GM23248 (cell line): ENCODE results near the gene SEMA4G. TPM values are rescaled to one million over a fixed set of nuclear protein-coding genes. Genes with fewer than 3 reads are reported as not detected.

Source experiments
- DNase-seq: peaks from one replicate; pipeline ENCODE4 v3.0.0-alpha.2; 2015
- H2AFZ ChIP-seq: fragments of 200-600 bp; sonication (generic); 2 replicates; pipeline ENCODE4 v1.6.1; 2016; ENCODE audit warnings: antibody characterized with exemption
- H3F3A ChIP-seq: fragments of 200-600 bp; sonication (generic); 2 replicates; pipeline ENCODE4 v1.6.1; 2016; ENCODE audit warnings: mild to moderate bottlenecking, antibody characterized with exemption, mixed run types; ENCODE audit not compliant: insufficient read depth
- H3K27ac ChIP-seq: fragments of 200-600 bp; sonication (generic); 2 replicates; pipeline ENCODE4 v1.5.1; 2016; ENCODE audit warnings: mild to moderate bottlenecking
- H3K27me3 ChIP-seq: fragments of 200-600 bp; sonication (generic); replicated peaks from 2 replicates; pipeline ENCODE4 v1.6.1; 2016; ENCODE audit warnings: mild to moderate bottlenecking; ENCODE audit not compliant: insufficient read depth
- H3K36me3 ChIP-seq: fragments of 200-600 bp; sonication (generic); 2 replicates; pipeline ENCODE4 v1.6.1; 2016; ENCODE audit warnings: low read depth, mild to moderate bottlenecking
- H3K4me1 ChIP-seq: fragments of 200-600 bp; sonication (generic); 2 replicates; pipeline ENCODE4 v1.6.1; 2016; ENCODE audit warnings: mild to moderate bottlenecking; ENCODE audit not compliant: insufficient read depth
- H3K4me2 ChIP-seq: fragments of 200-600 bp; sonication (generic); one replicate; pipeline ENCODE4 v1.6.1; 2016; ENCODE audit warnings: mild to moderate bottlenecking; ENCODE audit not compliant: unreplicated experiment
- H3K4me3 ChIP-seq: fragments of 200-600 bp; sonication (generic); 2 replicates; pipeline ENCODE4 v1.5.1; 2016; ENCODE audit warnings: mild to moderate bottlenecking
- H3K79me2 ChIP-seq: fragments of 200-600 bp; sonication (generic); 2 replicates; pipeline ENCODE4 v1.6.1; 2016; ENCODE audit warnings: mild to moderate bottlenecking; ENCODE audit not compliant: insufficient read depth
- H3K9ac ChIP-seq: fragments of 200-600 bp; sonication (generic); 2 replicates; pipeline ENCODE4 v1.6.1; 2016; ENCODE audit warnings: mild to moderate bottlenecking
- H3K9me2 ChIP-seq: fragments of 200-600 bp; sonication (generic); 2 replicates; pipeline ENCODE4 v1.6.1; 2016; ENCODE audit warnings: mixed run types, mild to moderate bottlenecking, moderate library complexity; ENCODE audit not compliant: insufficient read depth
- H3K9me3 ChIP-seq: fragments of 200-600 bp; sonication (generic); one replicate; pipeline ENCODE4 v1.6.1; 2017; ENCODE audit warnings: low read depth
- H4K20me1 ChIP-seq: fragments of 200-600 bp; sonication (generic); 2 replicates; pipeline ENCODE4 v1.6.0; 2016; ENCODE audit not compliant: insufficient read depth
- EZH2 ChIP-seq: fragments of 200-600 bp; sonication (generic); IDR thresholded peaks from 2 replicates; pipeline ENCODE4 v1.6.1; 2018; ENCODE audit warnings: antibody characterized with exemption, mild to moderate bottlenecking; ENCODE audit not compliant: insufficient read depth, poor library complexity, severe bottlenecking
- EZH2phosphoT487 ChIP-seq: fragments of 200-600 bp; sonication (generic); IDR thresholded peaks from 2 replicates; pipeline ENCODE4 v1.6.1; 2018; ENCODE audit warnings: antibody characterized with exemption, moderate library complexity, mild to moderate bottlenecking, low read depth; ENCODE audit not compliant: insufficient read depth
- WGBS, 2 experiments: methylation state at CpG; one replicate each; pipeline ENCODE4 v1.1.6; 2015 to 2017; ENCODE audit warnings: low lambda C conversion rate in 2 of 2, low coverage in 1 of 2; ENCODE audit errors: missing lambda C conversion rate in 2 of 2; 5-methylcytosine and 5-hydroxymethylcytosine counted together
- in situ Hi-C: fragments of 300-500 bp; cut with MboI; formaldehyde crosslinking; loops from 2 replicates; pipeline ENCODE4 v1.15.0; 2020
- polyA plus RNA-seq: library from polyadenylated mRNA; unstranded; fragments of >200 nt; fragmentation: Nextera tagmentation; extraction: Ambion mirVana; gene quantifications from 2 replicates; pipeline ENCODE4 v1.2.1, GENCODE V29; 2016
- total RNA-seq: library from RNA; depleted of rRNA; stranded (reverse); fragments of >200 nt; shearing (Covaris generic); gene quantifications from 2 replicates; pipeline ENCODE4 v1.2.3, GENCODE V29; 2014

SEMA4G gene
- total and polyA plus RNA-seq, 2 experiments from 2014 or later: 0.11 to 1.1 TPM

GRCh38 chr10:100998183-100998990 is 29.1 kb downstream of the SEMA4G start:
- H3K79me2 ChIP-seq: peaks cover 37% of the 10 kb centered on the region

DNA sequence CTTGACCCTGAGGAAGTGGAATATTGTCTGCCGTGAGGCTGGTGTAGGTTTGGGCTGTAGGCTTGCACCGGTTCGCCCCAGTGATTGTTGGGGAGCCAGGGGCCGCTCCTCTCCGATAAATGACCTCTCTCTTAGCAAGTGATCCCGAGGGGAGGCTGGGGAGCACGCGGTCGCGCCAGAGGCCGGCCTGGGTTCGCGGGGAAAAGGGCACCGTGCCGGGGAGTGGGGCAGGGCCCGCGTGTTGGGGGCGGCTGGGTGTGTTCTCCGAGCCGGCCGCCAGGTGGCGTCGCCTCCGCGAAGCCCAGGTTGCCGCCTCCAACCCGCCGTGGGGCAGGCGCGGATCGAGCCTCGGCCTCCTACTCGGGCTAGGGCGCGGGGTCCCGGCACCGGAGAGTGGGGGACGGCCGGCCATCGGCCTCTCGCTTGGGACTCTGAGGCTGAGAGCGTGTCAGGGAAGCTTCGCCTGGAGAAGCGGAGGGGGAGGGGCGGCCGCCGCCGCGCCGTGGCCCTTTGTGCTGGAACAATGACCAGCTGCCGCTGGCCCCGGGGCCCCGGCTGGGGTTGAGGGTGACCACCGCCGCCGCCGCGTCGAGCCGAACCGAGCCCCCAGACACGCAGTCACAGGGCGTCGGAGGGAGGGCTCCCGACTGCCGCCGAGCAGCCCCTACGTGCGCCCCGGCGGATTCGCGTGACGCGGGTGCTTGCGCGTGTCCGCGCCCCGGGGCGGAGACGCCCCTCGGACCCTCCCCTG is 29.9 kb downstream of the SEMA4G start:
- Histone ChIP-seq H3K9me2 (no peaks in the 10 kb centered on the region), H3K4me1 (peaks cover 22% of the 10 kb centered on the region), H3K27ac (peak overlapping the region; percentile 91), H3K27me3 (no peaks in the 10 kb centered on the region), H3K36me3 (peaks cover 5% of the 10 kb centered on the region), H3F3A (peaks cover 23% of the 10 kb centered on the region), H3K9ac (peak overlapping the region; percentile 100), H4K20me1 (no peaks in the 10 kb centered on the region), H3K4me2 (peak overlapping the region; percentile 86), H3K9me3 (no peaks in the 10 kb centered on the region), H3K79me2 (peaks cover 44% of the 10 kb centered on the region), H3K4me3 (peak overlapping the region; percentile 98), H2AFZ (peak overlapping the region; percentile 81)
- in situ Hi-C loops: no loop called here
- peak; percentile 89 for DNase-seq
- TF ChIP-seq EZH2phosphoT487 (no peak), EZH2 (no peak)
- 1 to 2% methylated on average over 39 to 61 of the region's 83 CpGs for WGBS, 2 experiments

More at GRCh38 chr10:100998183-100998990, 29.1 kb downstream of the SEMA4G start:
- Histone ChIP-seq H3K9me3 (no peaks in the 10 kb centered on the region), H3K36me3 (peaks cover 3% of the 10 kb centered on the region), H3F3A (peaks cover 29% of the 10 kb centered on the region), H3K4me2 (peak overlapping the region; percentile 86), H2AFZ (peak overlapping the region; percentile 81), H3K27me3 (no peaks in the 10 kb centered on the region), H3K9me2 (no peaks in the 10 kb centered on the region), H3K9ac (peak overlapping the region; percentile 100), H3K4me3 (peak overlapping the region; percentile 98), H3K4me1 (peaks cover 22% of the 10 kb centered on the region), H4K20me1 (no peaks in the 10 kb centered on the region), H3K27ac (peak overlapping the region; percentile 91)
- TF ChIP-seq EZH2phosphoT487: no peak
- no peak for TF ChIP-seq EZH2
- in situ Hi-C loops: no loop called here
- 3 to 6% methylated on average over 25 of the region's 25 CpGs for WGBS, 2 experiments
- DNase-seq: peak; percentile 83

- Histone ChIP-seq H4K20me1 (no peaks in the 10 kb centered on the region), H2AFZ (peak within 1 kb of the TSS; percentile 81), H3K9me2 (no peaks in the 10 kb centered on the region), H3F3A (peaks cover 23% of the 10 kb centered on the region), H3K9me3 (no peaks in the 10 kb centered on the region), H3K4me1 (peaks cover 22% of the 10 kb centered on the region), H3K27me3 (no peaks in the 10 kb centered on the region), H3K9ac (peak within 1 kb of the TSS; percentile 100), H3K4me3 (peak within 1 kb of the TSS; percentile 98), H3K27ac (peak within 1 kb of the TSS; percentile 91), H3K4me2 (peak within 1 kb of the TSS; percentile 86), H3K79me2 (peaks cover 50% of the 10 kb centered on the region), H3K36me3 (peaks cover 10% of the 10 kb centered on the region)
- DNase-seq: no peak
- WGBS, 2 experiments: 2 to 3% methylated on average over 7 to 41 of the region's 44 CpGs
- in situ Hi-C loops: no loop called here
- TF ChIP-seq EZH2 (no peak), EZH2phosphoT487 (no peak)
Observed at GRCh38 chr10:100999742-101000126, 30.4 kb downstream of the SEMA4G start, which contains the start of gene LZTS2. Gene LZTS2, plus strand, starts transcription at chr10:100999808. Its CDS starts 2,731 bp downstream, at chr10:101002539.

DNA sequence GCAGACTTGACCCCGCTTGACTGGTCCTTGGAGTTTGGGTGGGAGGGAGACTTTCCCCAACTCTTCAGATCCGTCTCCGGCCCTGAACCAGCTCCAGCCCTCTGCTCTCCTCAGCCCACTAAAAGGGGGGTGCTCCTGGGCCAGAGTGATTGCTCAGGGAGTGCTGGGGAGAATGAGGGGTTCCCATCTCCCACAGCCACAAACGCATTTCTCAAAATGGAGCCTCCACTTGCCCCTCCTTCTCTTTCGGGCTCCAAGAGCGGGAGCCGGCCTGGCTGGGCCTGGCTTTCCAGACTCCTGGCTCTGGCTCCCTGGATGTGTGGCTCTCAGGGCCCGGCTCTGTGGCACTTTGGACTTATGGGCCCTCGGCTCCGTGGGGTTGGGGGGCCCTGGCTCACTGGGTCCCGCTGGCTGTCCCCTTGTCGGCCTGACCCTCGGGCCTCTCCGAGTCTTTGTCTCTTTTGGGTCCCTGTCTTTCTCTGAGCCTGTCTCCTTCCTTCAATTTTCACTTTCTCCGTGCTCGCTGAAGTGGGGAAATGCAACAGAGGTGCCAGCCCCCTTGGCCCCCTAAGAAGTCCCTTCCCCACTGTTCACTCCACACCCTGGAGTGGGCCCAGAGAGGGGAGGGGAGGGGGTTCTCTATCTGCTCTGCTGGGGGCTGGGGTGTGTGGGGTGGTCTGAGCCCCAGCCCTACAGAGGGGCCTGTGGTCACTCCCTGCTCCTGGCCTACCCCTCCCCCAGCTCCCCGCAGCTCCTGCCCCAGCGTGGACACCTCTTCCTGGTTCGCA is 31.0 kb downstream of the SEMA4G start:
- in situ Hi-C loops: no loop called here
- Histone ChIP-seq H2AFZ (peak overlapping the region; percentile 61), H3K9me2 (no peaks in the 10 kb centered on the region), H3K36me3 (peaks cover 10% of the 10 kb centered on the region), H3K27me3 (no peaks in the 10 kb centered on the region), H3K27ac (peak overlapping the region; percentile 91), H3K4me2 (peak overlapping the region; percentile 71), H3K9ac (peak overlapping the region; percentile 100), H3K79me2 (peaks cover 56% of the 10 kb centered on the region), H3F3A (peaks cover 23% of the 10 kb centered on the region), H3K4me3 (peak overlapping the region; percentile 98), H4K20me1 (no peaks in the 10 kb centered on the region), H3K9me3 (no peaks in the 10 kb centered on the region), H3K4me1 (peaks cover 22% of the 10 kb centered on the region)
- WGBS, 2 experiments: 3% methylated on average over 19 of the region's 19 CpGs
- DNase-seq: peak; percentile 76
- no peak for TF ChIP-seq EZH2phosphoT487
- TF ChIP-seq EZH2: no peak
